NCI-H2196 treated with DMSO at 0.1 percent for 48 hours (cell line): Measurements from ENCODE around the gene RPRD1B.
A peak's percentile ranks its signal among the peaks of the same experiment; 100 is the strongest.

Source experiments
- DNase-seq: peaks from one replicate; lab custom pipeline; 2025; ENCODE audit not compliant: unreplicated experiment; lab: John Stamatoyannopoulos, UW

RPRD1B gene

GRCh38 chr20:38073307-38074071 is 39.9 kb downstream of the RPRD1B start:
- DNase-seq: peak; percentile 74

GRCh38 chr20:38075161-38075998 is 41.8 kb downstream of the RPRD1B start:
- no peak for DNase-seq

- no peak for DNase-seq
Measured at GRCh38 chr20:38076548-38076947, 43.0 kb downstream of the RPRD1B start.

GRCh38 chr20:38078084-38078483 is 44.5 kb downstream of the RPRD1B start:
- no peak for DNase-seq

- no peak for DNase-seq
Measured at GRCh38 chr20:38079353-38079752, 45.8 kb downstream of the RPRD1B start.

GRCh38 chr20:38081575-38081974 is 48.0 kb downstream of the RPRD1B start:
- DNase-seq: no peak

GRCh38 chr20:38082894-38083293 is 49.3 kb downstream of the RPRD1B start:
- DNase-seq: no peak

- no peak for DNase-seq
Measured at GRCh38 chr20:38083338-38084048, 49.9 kb downstream of the RPRD1B start.

- no peak for DNase-seq
Measured at GRCh38 chr20:38084425-38084951, 50.9 kb downstream of the RPRD1B start.

GRCh38 chr20:38085026-38085425 is 51.5 kb downstream of the RPRD1B start:
- DNase-seq: no peak

- DNase-seq: no peak
Measured at GRCh38 chr20:38089500-38089899, 56.0 kb downstream of the RPRD1B start.

- no peak for DNase-seq
Measured at GRCh38 chr20:38090061-38090460, 56.5 kb downstream of the RPRD1B start.

- no peak for DNase-seq
Measured at GRCh38 chr20:38091441-38092216, 58.1 kb downstream of the RPRD1B start.

GRCh38 chr20:38092260-38092857 is 58.8 kb downstream of the RPRD1B start:
- DNase-seq: no peak

GRCh38 chr20:38092915-38093314 is 59.4 kb downstream of the RPRD1B start:
- DNase-seq: no peak

GRCh38 chr20:38093641-38094077 is 60.1 kb downstream of the RPRD1B start:
- no peak for DNase-seq

- no peak for DNase-seq
Measured at GRCh38 chr20:38094373-38094891, 60.9 kb downstream of the RPRD1B start.

GRCh38 chr20:38095017-38095686 is 61.6 kb downstream of the RPRD1B start:
- DNase-seq: no peak

- DNase-seq: no peak
Measured at GRCh38 chr20:38098952-38099351, 65.4 kb downstream of the RPRD1B start.
